GM19025 (cell line): Measurements from ENCODE around the gene MOXD1.

Experiments
- ATAC-seq: cut with Tn5 transposase; IDR thresholded peaks from one replicate; pipeline ENCODE4 v1.9.1; 2021; ENCODE audit warnings: mild to moderate bottlenecking, low read depth, moderate library complexity; ENCODE audit not compliant: unreplicated experiment

Gene MOXD1

DNA sequence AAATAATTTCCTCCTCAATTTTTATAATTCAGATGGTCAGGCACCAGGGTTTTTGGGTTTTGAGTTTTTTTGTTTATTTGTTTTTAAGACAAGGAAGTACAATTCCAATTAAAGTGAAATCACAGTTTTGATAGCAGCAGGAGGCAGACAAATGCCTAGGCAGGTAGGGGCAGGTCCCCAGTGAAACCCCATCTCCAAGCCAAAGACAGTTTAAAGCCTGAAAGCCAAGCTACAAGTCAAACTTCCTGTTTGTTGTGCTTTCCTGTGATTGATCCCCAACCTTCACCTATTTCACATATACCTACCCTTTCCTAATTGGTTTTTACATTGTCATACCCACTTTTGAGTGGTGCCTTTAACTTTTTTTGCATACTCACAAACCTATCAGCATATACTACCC is 149.6 kb downstream of the MOXD1 start:
- no peak for ATAC-seq

DNA sequence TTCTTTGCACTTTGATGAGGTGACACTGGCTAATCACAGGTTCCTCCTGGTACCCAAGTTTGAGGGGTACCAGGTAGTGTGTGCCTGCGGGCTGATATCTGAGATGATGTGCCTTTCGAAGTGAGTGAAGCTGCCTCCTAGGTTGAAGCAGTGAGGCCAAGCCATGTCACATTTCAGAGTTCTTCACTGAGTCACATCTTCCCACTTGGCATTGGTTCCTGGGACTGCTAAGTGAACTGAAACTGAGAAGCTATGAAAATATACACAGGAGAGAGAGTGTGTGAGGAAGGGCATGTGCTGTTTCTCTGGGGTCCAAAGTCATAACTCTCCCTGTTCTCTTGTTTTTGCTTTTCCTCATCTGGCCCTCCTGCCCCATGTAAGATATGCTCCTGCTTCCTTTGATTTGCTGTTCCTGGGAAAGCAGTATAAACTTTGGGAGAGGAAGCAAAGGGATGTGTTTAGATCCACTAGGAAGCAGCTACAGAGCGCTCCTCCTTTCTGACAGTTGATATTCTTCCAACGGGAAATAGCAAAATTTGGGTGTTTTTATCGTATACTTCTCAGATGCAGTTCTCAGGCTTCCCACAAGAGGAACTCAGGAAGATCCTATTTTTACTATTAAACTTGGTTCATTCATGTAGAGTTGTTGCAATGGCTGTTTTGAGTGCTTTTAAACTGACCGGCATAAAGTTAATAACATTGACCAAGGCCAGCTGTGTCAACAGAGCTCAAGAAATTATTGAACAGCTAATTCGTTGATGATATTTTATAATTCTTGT is 153.7 kb downstream of the MOXD1 start:
- ATAC-seq = no peak

DNA sequence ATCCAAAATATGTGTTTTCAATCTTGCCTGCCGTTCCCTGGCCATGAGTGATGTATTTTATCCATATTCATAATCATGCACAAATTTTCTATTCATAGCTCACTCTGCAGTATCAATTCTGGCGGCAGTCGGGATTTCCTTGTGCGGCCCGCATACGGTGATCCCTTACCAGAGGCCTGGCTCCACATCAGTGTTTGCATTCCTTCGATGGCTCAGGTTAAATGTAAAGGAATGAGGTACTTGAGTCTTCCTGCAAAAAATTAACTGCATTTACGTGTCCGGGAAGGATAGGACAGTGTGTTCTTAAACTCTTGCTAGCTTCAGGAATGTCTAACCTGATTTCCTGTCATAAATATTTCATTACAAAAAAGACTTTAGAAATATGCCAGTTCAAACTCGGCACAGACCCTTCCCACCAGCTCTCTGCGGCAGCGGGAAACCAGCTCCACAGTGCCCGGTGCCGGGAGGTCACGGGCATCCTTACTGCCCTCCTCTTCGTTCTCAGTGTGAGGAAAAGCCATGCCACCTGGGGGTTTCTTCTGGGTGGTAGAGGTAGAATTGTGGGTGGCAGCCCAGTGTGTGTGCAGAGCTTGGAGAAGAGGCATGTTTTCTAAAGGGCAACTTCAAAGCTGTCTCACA is 154.5 kb downstream of the MOXD1 start:
- no peak for ATAC-seq

DNA sequence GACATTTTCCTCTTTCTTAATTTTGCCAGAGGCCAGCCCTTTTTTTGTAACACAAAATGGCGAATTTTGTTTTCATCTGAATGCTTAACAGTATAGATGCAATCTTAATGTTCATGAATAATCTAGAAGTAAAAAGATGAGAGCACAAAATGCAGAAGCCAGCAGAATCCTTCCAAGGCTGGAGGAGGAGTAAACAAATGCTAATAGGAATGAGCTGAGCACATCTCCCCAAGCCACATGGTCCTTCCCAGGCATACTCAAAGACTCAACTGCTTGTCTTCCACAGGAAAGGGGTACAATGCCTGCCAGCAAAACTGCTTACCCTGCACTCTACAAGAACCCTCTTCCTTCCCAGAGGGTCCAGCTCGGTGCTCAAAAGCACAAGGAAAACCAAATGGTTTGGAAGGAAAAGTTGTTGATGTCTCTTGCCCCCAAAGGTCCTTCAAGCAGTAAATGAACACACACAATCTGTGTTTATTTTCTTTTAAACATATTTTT is 155.1 kb downstream of the MOXD1 start:
- ATAC-seq = no peak
